ENCODE results near the gene LYPD6.

DNA sequence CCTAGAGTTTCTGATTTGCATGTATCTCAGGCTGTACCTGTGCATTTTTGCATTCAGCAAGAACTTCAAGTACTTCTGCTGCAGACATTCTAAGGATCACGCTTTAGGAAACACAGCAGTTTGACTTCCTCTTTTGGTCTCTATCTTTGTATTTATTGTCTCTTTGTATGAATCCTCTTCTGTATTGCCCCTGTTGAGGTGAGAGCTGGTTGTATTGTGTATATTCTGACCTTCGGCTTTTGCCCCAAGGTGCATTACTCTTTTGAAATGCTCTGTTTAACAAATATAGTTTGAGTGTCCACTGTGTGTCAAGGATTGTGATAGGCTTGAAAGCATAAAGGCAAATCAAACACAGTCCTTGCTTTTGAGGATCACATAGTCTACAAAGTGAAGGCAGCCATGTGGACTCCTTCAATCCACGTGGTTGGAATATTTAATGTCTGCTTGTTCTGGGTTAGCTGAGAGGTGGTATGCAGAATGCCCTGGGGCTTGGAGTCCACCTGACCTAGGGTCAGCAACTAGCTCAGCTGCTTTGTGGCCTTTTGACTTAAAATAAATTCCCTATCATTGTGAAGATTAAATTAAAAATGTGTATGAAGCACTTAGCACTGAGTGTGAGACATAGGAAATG lies 108.1 kb downstream of the LYPD6 start:
- TF ChIP-seq, protein P1, sequence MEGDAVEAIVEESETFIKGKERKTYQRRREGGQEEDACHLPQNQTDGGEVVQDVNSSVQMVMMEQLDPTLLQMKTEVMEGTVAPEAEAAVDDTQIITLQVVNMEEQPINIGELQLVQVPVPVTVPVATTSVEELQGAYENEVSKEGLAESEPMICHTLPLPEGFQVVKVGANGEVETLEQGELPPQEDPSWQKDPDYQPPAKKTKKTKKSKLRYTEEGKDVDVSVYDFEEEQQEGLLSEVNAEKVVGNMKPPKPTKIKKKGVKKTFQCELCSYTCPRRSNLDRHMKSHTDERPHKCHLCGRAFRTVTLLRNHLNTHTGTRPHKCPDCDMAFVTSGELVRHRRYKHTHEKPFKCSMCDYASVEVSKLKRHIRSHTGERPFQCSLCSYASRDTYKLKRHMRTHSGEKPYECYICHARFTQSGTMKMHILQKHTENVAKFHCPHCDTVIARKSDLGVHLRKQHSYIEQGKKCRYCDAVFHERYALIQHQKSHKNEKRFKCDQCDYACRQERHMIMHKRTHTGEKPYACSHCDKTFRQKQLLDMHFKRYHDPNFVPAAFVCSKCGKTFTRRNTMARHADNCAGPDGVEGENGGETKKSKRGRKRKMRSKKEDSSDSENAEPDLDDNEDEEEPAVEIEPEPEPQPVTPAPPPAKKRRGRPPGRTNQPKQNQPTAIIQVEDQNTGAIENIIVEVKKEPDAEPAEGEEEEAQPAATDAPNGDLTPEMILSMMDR (IDR thresholded peaks at IDR 0.05), result no peak
- no peak for TF ChIP-seq ELF1 (IDR thresholded peaks at IDR 0.05)
